ENCODE results near the gene VPS41.

GRCh38 chr7:38822549-38822948, 86.4 kb downstream of the VPS41 start:
- TF ChIP-seq POLR2A (IDR thresholded peaks at IDR 0.05; ENCODE audit: low read depth, low read length) (no peak), TAF1 (IDR thresholded peaks at IDR 0.05; ENCODE audit: borderline replicate concordance, low read depth, low read length) (no peak), POLR2AphosphoS5 (IDR thresholded peaks at IDR 0.05; ENCODE audit: low read depth, low read length) (no peak)

Data from GM12892 (cell line).